H9 (cell line): ENCODE data around the gene TMEM9. TPM values are rescaled to one million over a fixed set of nuclear protein-coding genes. Genes with fewer than 3 reads are reported as not detected.

Source experiments
- DNase-seq: peaks from one replicate; pipeline ENCODE4 v3.0.0-alpha.2; 2017
- H2AFZ ChIP-seq: one replicate; pipeline ENCODE4 v1.6.1; 2013; ENCODE audit warnings: mild to moderate bottlenecking, low read length, control low read depth, moderate library complexity
- H2AK5ac ChIP-seq: 2 replicates; pipeline ENCODE4 v1.6.1; 2013; ENCODE audit warnings: low read length, control low read depth, mixed read lengths; ENCODE audit not compliant: insufficient read length
- H2BK120ac ChIP-seq: one replicate; pipeline ENCODE4 v1.6.1; 2013; ENCODE audit warnings: low read depth, mild to moderate bottlenecking, low read length, control low read depth, inconsistent platforms; ENCODE audit not compliant: poor library complexity, severe bottlenecking
- H2BK12ac ChIP-seq: 2 replicates; pipeline ENCODE4 v1.6.1; 2013; ENCODE audit warnings: low read length, control low read depth, mixed read lengths, low read depth; ENCODE audit not compliant: insufficient read length
- H2BK15ac ChIP-seq: 2 replicates; pipeline ENCODE4 v1.6.1; 2013; ENCODE audit warnings: low read depth, low read length, control low read depth
- H2BK20ac ChIP-seq: one replicate; pipeline ENCODE4 v1.6.1; 2013; ENCODE audit warnings: low read depth, mild to moderate bottlenecking, low read length, control low read depth, inconsistent platforms; ENCODE audit not compliant: poor library complexity, severe bottlenecking
- H2BK5ac ChIP-seq: 2 replicates; pipeline ENCODE4 v1.6.1; 2013; ENCODE audit warnings: low read length, control low read depth, mixed read lengths; ENCODE audit not compliant: insufficient read length
- H3K14ac ChIP-seq: 2 replicates; pipeline ENCODE4 v1.6.1; 2013; ENCODE audit warnings: low read length, control low read depth; ENCODE audit not compliant: insufficient read depth
- H3K18ac ChIP-seq: 2 replicates; pipeline ENCODE4 v1.6.1; 2013; ENCODE audit warnings: low read depth, mild to moderate bottlenecking, mixed read lengths, low read length, control low read depth; ENCODE audit not compliant: insufficient read length
- H3K23ac ChIP-seq: 2 replicates; pipeline ENCODE4 v1.6.1; 2013; ENCODE audit warnings: low read length, control low read depth, mixed read lengths, low read depth; ENCODE audit not compliant: insufficient read length
- H3K23me2 ChIP-seq: 2 replicates; pipeline ENCODE4 v1.6.1; 2013; ENCODE audit warnings: low read depth, mild to moderate bottlenecking, mixed read lengths, low read length, control low read depth; ENCODE audit not compliant: insufficient read length, poor library complexity, severe bottlenecking
- H3K27ac ChIP-seq: 2 replicates; pipeline ENCODE4 v1.5.1; 2013; ENCODE audit warnings: low read length, control low read depth, mixed read lengths, low read depth; ENCODE audit not compliant: insufficient read length
- H3K27me3 ChIP-seq: 2 replicates; pipeline ENCODE4 v1.6.1; 2013; ENCODE audit warnings: low read length, control low read depth, inconsistent platforms; ENCODE audit not compliant: insufficient read depth
- H3K4ac ChIP-seq: 2 replicates; pipeline ENCODE4 v1.6.1; 2013; ENCODE audit warnings: low read depth, mild to moderate bottlenecking, control low read depth, inconsistent platforms, low read length, moderate library complexity
- H3K4me1 ChIP-seq: 2 replicates; pipeline ENCODE4 v1.6.1; 2013; ENCODE audit warnings: low read length, control low read depth, inconsistent platforms; ENCODE audit not compliant: insufficient read depth
- H3K4me2 ChIP-seq: 2 replicates; pipeline ENCODE4 v1.6.1; 2013; ENCODE audit warnings: low read length, control low read depth, mixed read lengths; ENCODE audit not compliant: insufficient read length, insufficient read depth
- H3K56ac ChIP-seq: 2 replicates; pipeline ENCODE4 v1.6.1; 2013; ENCODE audit warnings: low read depth, mild to moderate bottlenecking, mixed read lengths, low read length, control low read depth; ENCODE audit not compliant: insufficient read length
- H3K79me1 ChIP-seq: 2 replicates; pipeline ENCODE4 v1.6.1; 2013; ENCODE audit warnings: low read depth, mild to moderate bottlenecking, moderate library complexity, low read length, control low read depth, inconsistent platforms; ENCODE audit not compliant: insufficient read depth, poor library complexity, severe bottlenecking
- H3K79me2 ChIP-seq: 2 replicates; pipeline ENCODE4 v1.6.1; 2013; ENCODE audit warnings: low read length, control low read depth, inconsistent platforms; ENCODE audit not compliant: insufficient read depth
- H3K9ac ChIP-seq: 2 replicates; pipeline ENCODE4 v1.6.1; 2013; ENCODE audit warnings: low read length, control low read depth, mixed read lengths; ENCODE audit not compliant: insufficient read length; ENCODE audit errors: extremely low read depth
- H3K9me3 ChIP-seq: one replicate; pipeline ENCODE4 v1.6.1; 2013; ENCODE audit warnings: low read depth, low read length, inconsistent platforms; ENCODE audit not compliant: control insufficient read depth
- H3T11ph ChIP-seq: one replicate; pipeline ENCODE4 v1.6.1; 2013; ENCODE audit warnings: mild to moderate bottlenecking, low read length, control low read depth, inconsistent platforms
- H4K20me1 ChIP-seq: one replicate; pipeline ENCODE4 v1.6.1; 2013; ENCODE audit not compliant: control insufficient read depth, insufficient read length, insufficient read depth
- H4K5ac ChIP-seq: 2 replicates; pipeline ENCODE4 v1.6.1; 2013; ENCODE audit warnings: low read depth, mild to moderate bottlenecking, mixed read lengths, low read length, control low read depth; ENCODE audit not compliant: insufficient read length
- H4K8ac ChIP-seq: replicated peaks from 2 replicates; pipeline ENCODE4 v1.6.1; 2013; ENCODE audit warnings: low read length, control low read depth, mixed read lengths, low read depth; ENCODE audit not compliant: insufficient read length
- H4K91ac ChIP-seq: 2 replicates; pipeline ENCODE4 v1.6.1; 2013; ENCODE audit warnings: low read depth, mild to moderate bottlenecking, moderate library complexity, mixed read lengths, low read length, control low read depth; ENCODE audit not compliant: insufficient read length
- H3K27ac Mint-ChIP-seq, 3 experiments: 2 replicates in 2 of 3; 3 replicates in 1 of 3; pipeline ENCODE4 v1.8.0; 2020 to 2021; ENCODE audit warnings: mixed read lengths in 3 of 3, mild to moderate bottlenecking in 1 of 3, moderate library complexity in 1 of 3
- H3K27me3 Mint-ChIP-seq: 2 replicates; pipeline ENCODE4 v1.8.0; 2021; ENCODE audit warnings: low read depth, mild to moderate bottlenecking, moderate library complexity, mixed read lengths
- H3K36me3 Mint-ChIP-seq, 3 experiments: 2 replicates in 2 of 3; 3 replicates in 1 of 3; pipeline ENCODE4 v1.8.0; 2020 to 2021; ENCODE audit warnings: low read depth in 3 of 3, mixed read lengths in 3 of 3; ENCODE audit not compliant: insufficient read depth in 1 of 3
- H3K4me1 Mint-ChIP-seq, 2 experiments: 2 replicates each; pipeline ENCODE4 v1.8.0; 2020; ENCODE audit warnings: mixed read lengths in 2 of 2
- H3K4me3 Mint-ChIP-seq, 2 experiments: 2 replicates in 1 of 2; 3 replicates in 1 of 2; pipeline ENCODE4 v1.8.0; 2020 to 2021; ENCODE audit warnings: mild to moderate bottlenecking in 2 of 2, mixed read lengths in 2 of 2, moderate library complexity in 1 of 2
- H3K9me3 Mint-ChIP-seq, 2 experiments: 2 replicates in 1 of 2; 3 replicates in 1 of 2; pipeline ENCODE4 v1.8.0; 2020; ENCODE audit warnings: mild to moderate bottlenecking in 2 of 2, mixed read lengths in 2 of 2, moderate library complexity in 1 of 2
- WGBS: extraction: QIAGEN DNeasy Blood & Tissue Kit; methylation state at CpG from one replicate; pipeline ENCODE4 v1.1.7; 2013; ENCODE audit warnings: missing lambda C conversion rate, low lambda C conversion rate, mixed read lengths; ENCODE audit not compliant: insufficient read length; ENCODE audit errors: extremely low coverage; 5-methylcytosine and 5-hydroxymethylcytosine counted together
- total RNA-seq: library from RNA; stranded (reverse); gene quantifications from 2 replicates; pipeline ENCODE4 v1.2.1, GENCODE V29; 2021
- TF ChIP-seq, protein P1 (sequence below): fragments of 200-600 bp; sonication (generic); conservative IDR thresholded peaks from 3 replicates; pipeline ENCODE4 v1.8.0; 2021; ENCODE audit warnings: antibody characterized with exemption, mild to moderate bottlenecking

TMEM9 gene
- total RNA-seq, 1 experiment from 2014 or later = 93.4 TPM

DNA sequence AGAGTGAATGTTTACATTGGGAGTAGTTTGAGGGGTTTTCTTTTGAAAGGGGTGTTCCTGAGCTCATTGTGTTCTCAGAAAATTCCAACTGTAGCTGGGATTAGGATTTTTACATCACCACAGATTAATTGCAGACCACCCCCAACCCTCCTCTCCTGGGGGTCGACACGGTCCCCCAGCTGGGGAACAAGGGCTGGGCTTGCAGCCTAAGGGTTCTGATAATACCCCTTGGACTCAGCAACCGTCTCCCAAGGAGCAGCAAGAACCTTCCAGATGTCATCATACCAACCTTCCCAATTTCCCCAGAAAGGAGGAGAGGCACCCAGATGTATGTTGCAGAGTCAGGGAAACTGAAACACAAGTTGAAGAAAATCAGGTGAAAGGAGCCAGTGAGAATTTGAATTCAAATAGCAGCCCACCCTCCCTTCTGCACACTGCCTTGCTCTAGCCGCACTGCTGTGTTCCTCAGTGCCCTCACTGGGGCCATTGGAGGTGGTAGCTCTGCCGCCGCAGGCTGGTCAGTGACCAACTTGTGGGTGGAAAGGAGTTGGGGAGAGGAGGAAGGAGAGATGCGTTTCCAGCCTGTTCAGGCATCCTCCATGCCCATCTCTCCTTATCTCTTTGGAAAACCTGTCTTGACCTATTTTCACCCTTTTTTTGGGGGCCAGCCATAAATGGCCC, 21.7 kb upstream of the TMEM9 start:
- Mint-ChIP-seq H3K27me3 (peaks cover 35% of the 10 kb centered on the region), H3K9me3 (peaks cover 11 to 13% of the 10 kb centered on the region in 2 experiments), H3K36me3 (peaks cover 0 to 11% (median 6%) of the 10 kb centered on the region in 3 experiments; a peak in 6 of 7 replicates), H3K4me1 (peaks cover 23 to 27% of the 10 kb centered on the region in 2 experiments), H3K4me3 (no peak overlapping the region), H3K27ac (no peak overlapping the region)
- H3K27me3 ChIP-seq = no peaks in the 10 kb centered on the region
- DNase-seq = no peak
- H3K23ac ChIP-seq = no peak overlapping the region
- no peak overlapping the region for H3K56ac ChIP-seq
- H3K4me2 ChIP-seq = no peak overlapping the region
- H3K4ac ChIP-seq = no peak overlapping the region
- no peak overlapping the region for H3K14ac ChIP-seq
- no peaks in the 10 kb centered on the region for H4K20me1 ChIP-seq
- H3K4me1 ChIP-seq = no peaks in the 10 kb centered on the region
- no peaks in the 10 kb centered on the region for H3K79me1 ChIP-seq
- no peaks in the 10 kb centered on the region for H3K79me2 ChIP-seq
- H2AFZ ChIP-seq = no peak overlapping the region
- peaks cover 5% of the 10 kb centered on the region for H3K23me2 ChIP-seq
- H2BK120ac ChIP-seq = no peak overlapping the region
- no peaks in the 10 kb centered on the region for H3K9me3 ChIP-seq
- no peak overlapping the region for H3T11ph ChIP-seq
- H2BK20ac ChIP-seq = no peak overlapping the region
- TF ChIP-seq, protein P1, sequence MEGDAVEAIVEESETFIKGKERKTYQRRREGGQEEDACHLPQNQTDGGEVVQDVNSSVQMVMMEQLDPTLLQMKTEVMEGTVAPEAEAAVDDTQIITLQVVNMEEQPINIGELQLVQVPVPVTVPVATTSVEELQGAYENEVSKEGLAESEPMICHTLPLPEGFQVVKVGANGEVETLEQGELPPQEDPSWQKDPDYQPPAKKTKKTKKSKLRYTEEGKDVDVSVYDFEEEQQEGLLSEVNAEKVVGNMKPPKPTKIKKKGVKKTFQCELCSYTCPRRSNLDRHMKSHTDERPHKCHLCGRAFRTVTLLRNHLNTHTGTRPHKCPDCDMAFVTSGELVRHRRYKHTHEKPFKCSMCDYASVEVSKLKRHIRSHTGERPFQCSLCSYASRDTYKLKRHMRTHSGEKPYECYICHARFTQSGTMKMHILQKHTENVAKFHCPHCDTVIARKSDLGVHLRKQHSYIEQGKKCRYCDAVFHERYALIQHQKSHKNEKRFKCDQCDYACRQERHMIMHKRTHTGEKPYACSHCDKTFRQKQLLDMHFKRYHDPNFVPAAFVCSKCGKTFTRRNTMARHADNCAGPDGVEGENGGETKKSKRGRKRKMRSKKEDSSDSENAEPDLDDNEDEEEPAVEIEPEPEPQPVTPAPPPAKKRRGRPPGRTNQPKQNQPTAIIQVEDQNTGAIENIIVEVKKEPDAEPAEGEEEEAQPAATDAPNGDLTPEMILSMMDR = no peak
- H3K27ac ChIP-seq = no peak overlapping the region
- H4K91ac ChIP-seq = no peak overlapping the region
- WGBS = no CpG with 5 or more reads among the region's 7 CpGs
- H4K8ac ChIP-seq = no peak overlapping the region
- H4K5ac ChIP-seq = no peak overlapping the region
- no peak overlapping the region for H3K9ac ChIP-seq
- no peak overlapping the region for H2BK5ac ChIP-seq
- no peak overlapping the region for H2BK15ac ChIP-seq
- no peak overlapping the region for H2BK12ac ChIP-seq
- no peak overlapping the region for H2AK5ac ChIP-seq
- no peak overlapping the region for H3K18ac ChIP-seq
